ENCODE results near the gene SPATA16. TPM values are rescaled to one million over a fixed set of nuclear protein-coding genes. Genes with fewer than 3 reads are reported as not detected.
"Not testable (repeated sequence)": the region's sequence is repeated elsewhere in the genome, so short reads cannot be mapped to it uniquely, and the experiment has no call there.

SPATA16 gene
- total RNA-seq, 2 donors from 2014 or later: not detected

GRCh38 chr3:173044998-173045397, 96.0 kb downstream of the SPATA16 start:
- no peak for DNase-seq
- no peaks in the 10 kb centered on the region for H3K9me3 ChIP-seq (ENCODE audit: control insufficient read depth, low read length, poor library complexity, severe bottlenecking)
- Mint-ChIP-seq H3K4me1 (no peaks in the 10 kb centered on the region), H3K36me3 (ENCODE audit: low read depth) (no peaks in the 10 kb centered on the region), H3K27ac (no peak overlapping the region), H3K27me3 (peaks cover 6% of the 10 kb centered on the region), H3K4me3 (no peak overlapping the region)
- ATAC-seq: no peak

DNA sequence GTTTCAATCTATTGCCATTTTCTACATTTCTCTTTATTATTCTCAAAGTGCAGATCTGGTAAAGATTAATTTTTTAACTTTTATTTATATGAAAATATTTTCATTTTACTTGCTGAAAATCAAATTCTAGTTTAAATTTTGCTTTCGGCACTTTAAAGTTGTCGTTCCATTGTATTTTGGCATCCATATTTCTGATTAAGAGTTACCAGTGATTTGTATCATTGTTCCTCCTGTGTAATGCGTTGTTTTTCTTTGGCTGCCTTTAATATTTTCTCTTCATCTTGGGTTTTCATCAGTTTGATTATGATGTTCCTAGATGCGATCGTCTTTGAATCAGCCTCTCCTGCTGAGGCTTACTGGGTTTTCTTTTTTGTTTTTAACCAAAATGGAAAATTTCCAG, 97.3 kb downstream of the SPATA16 start:
- Mint-ChIP-seq H3K4me1 (no peaks in the 10 kb centered on the region), H3K36me3 (ENCODE audit: low read depth) (no peaks in the 10 kb centered on the region), H3K27me3 (peaks cover 6% of the 10 kb centered on the region), H3K4me3 (no peak overlapping the region), H3K27ac (no peak overlapping the region)
- no peaks in the 10 kb centered on the region for H3K9me3 ChIP-seq (ENCODE audit: control insufficient read depth, low read length, poor library complexity, severe bottlenecking)
- ATAC-seq: no peak
- no peak for DNase-seq

DNA sequence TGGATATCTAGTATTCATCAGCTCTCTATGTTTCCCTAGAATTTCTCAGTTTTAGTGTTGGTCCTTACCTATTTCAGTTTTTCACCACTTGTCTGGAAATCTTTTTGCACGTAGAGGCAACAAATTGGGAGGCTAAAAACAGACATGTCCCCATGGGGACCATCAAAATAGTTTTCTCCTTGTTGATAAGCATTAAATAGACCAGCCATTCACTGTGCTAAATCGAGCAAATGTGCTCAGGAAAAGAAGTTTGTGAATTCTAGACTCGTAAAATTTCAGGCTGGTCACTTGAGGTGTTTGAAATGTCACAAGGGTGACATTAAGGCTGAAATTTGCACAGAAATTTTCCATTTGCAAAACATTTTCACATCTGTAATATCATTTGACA, 102.6 kb downstream of the SPATA16 start:
- no peaks in the 10 kb centered on the region for H3K9me3 ChIP-seq (ENCODE audit: control insufficient read depth, low read length, poor library complexity, severe bottlenecking)
- no peak for DNase-seq
- Mint-ChIP-seq H3K36me3 (ENCODE audit: low read depth) (no peaks in the 10 kb centered on the region), H3K27ac (no peak overlapping the region), H3K4me1 (no peaks in the 10 kb centered on the region), H3K4me3 (no peak overlapping the region), H3K27me3 (no peaks in the 10 kb centered on the region)
- no peak for ATAC-seq

DNA sequence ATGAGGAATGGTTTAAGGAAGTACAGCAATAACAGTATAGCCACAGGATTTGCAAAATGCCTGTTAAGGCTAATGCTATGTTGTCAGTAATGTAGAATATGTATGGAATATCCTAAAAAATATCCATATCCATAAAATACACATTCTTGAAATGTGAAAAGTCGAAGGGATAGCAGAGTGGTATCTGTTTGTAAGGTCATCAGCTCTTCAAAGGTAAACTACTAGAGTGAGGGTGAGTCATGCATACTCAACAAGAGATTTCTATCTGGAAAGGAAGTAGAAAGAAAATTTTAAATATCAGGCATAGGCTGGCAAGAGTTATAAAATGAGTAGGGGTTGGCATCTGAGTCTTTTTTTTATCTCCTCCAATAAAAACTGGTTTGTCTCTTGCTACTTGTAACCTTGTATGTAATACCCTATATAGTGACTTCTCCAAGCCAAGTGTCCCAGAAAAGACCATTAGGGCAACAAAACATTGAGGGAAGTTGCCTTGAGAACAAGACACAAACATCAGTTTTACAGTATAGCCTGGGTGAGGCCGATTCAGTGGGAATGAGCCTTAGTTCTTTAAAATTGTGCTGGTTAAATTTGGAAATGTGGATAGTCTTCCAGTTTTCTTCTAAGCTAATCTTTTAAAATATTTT, 103.1 kb downstream of the SPATA16 start:
- no peaks in the 10 kb centered on the region for H3K36me3 Mint-ChIP-seq (ENCODE audit: low read depth)
- ATAC-seq (no peak), DNase-seq (no peak)
- H3K27ac Mint-ChIP-seq: no peak overlapping the region
- no peaks in the 10 kb centered on the region for H3K9me3 ChIP-seq (ENCODE audit: control insufficient read depth, low read length, poor library complexity, severe bottlenecking)
- no peaks in the 10 kb centered on the region for H3K27me3 Mint-ChIP-seq
- H3K4me3 Mint-ChIP-seq: no peak overlapping the region
- H3K4me1 Mint-ChIP-seq: no peaks in the 10 kb centered on the region

GRCh38 chr3:173030273-173030672, 110.8 kb downstream of the SPATA16 start:
- DNase-seq (no peak), ATAC-seq (no peak)
- Mint-ChIP-seq H3K4me1 (no peaks in the 10 kb centered on the region), H3K36me3 (ENCODE audit: low read depth) (no peaks in the 10 kb centered on the region), H3K4me3 (no peak overlapping the region), H3K27ac (no peak overlapping the region), H3K27me3 (no peaks in the 10 kb centered on the region)
- H3K9me3 ChIP-seq (ENCODE audit: control insufficient read depth, low read length, poor library complexity, severe bottlenecking): no peaks in the 10 kb centered on the region

DNA sequence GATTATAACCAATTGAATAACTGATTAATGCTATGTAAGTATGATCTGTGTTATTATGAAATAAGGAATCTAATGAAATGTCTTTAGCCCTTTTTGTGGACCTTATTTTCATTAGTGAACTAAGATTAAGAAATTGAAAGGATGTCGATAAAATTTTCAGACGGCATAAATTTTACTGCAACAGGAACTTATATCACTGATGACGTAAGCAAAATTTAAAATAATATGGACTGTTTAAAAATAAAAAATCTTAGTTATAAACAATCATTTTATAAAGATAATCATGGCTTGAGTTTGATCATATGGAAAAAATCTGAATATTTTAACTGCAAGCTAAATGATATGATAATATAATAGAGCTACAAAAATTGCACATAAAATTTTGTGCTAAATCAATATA, 112.7 kb downstream of the SPATA16 start:
- no peaks in the 10 kb centered on the region for H3K36me3 Mint-ChIP-seq (ENCODE audit: low read depth)
- H3K9me3 ChIP-seq (ENCODE audit: control insufficient read depth, low read length, poor library complexity, severe bottlenecking): no peaks in the 10 kb centered on the region
- H3K27me3 Mint-ChIP-seq: no peaks in the 10 kb centered on the region
- H3K27ac Mint-ChIP-seq: no peak overlapping the region
- ATAC-seq (no peak), DNase-seq (no peak)
- no peak overlapping the region for H3K4me3 Mint-ChIP-seq
- H3K4me1 Mint-ChIP-seq: no peaks in the 10 kb centered on the region

DNA sequence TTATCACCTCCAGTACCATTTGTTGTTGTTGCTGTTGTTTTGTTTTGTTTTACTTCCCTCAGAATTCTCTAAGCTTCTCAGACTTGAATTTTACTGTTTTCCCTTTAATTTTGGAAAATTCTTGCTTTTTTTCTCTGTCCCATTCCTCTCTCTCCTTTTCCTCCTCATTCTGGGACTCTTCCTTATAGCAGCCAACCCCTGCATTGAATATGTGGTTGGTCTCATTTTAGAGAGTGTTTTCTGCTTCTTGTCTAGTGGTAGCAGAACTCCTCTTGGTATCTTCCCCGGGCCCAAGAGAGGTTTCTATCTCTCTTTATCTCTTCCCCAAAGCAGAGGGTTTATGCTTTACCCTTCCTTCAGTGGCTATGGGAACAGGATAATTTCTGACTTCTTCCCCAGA, 113.6 kb downstream of the SPATA16 start:
- Mint-ChIP-seq H3K27me3 (no peaks in the 10 kb centered on the region), H3K4me3 (no peak overlapping the region), H3K4me1 (no peaks in the 10 kb centered on the region), H3K27ac (no peak overlapping the region), H3K36me3 (ENCODE audit: low read depth) (no peaks in the 10 kb centered on the region)
- ATAC-seq (no peak), DNase-seq (no peak)
- H3K9me3 ChIP-seq (ENCODE audit: control insufficient read depth, low read length, poor library complexity, severe bottlenecking): no peaks in the 10 kb centered on the region

DNA sequence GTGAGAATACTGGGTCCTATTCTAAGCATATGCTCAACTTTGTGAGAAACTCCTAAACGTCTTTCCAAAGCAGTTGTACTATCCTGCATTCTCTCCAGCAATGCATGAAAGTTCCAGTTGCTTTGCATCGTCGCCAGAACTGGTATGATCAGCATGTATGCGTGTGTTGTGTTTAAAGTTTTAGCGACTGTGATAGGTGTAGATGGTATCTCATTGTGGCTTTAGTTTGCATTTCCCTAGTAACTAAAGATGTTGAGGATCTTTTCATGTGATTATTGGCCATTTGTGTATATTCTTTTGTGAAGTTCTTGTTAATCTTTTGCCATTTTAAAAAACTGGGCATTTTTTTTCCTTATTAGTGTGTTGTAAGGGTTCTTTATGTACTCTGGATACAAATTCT, 115.1 kb downstream of the SPATA16 start:
- ATAC-seq (no peak), DNase-seq (no peak)
- H3K4me1 Mint-ChIP-seq: no peaks in the 10 kb centered on the region
- H3K27ac Mint-ChIP-seq: no peak overlapping the region
- H3K9me3 ChIP-seq (ENCODE audit: control insufficient read depth, low read length, poor library complexity, severe bottlenecking): no peaks in the 10 kb centered on the region
- no peak overlapping the region for H3K4me3 Mint-ChIP-seq
- H3K27me3 Mint-ChIP-seq: no peaks in the 10 kb centered on the region
- H3K36me3 Mint-ChIP-seq (ENCODE audit: low read depth): no peaks in the 10 kb centered on the region

DNA sequence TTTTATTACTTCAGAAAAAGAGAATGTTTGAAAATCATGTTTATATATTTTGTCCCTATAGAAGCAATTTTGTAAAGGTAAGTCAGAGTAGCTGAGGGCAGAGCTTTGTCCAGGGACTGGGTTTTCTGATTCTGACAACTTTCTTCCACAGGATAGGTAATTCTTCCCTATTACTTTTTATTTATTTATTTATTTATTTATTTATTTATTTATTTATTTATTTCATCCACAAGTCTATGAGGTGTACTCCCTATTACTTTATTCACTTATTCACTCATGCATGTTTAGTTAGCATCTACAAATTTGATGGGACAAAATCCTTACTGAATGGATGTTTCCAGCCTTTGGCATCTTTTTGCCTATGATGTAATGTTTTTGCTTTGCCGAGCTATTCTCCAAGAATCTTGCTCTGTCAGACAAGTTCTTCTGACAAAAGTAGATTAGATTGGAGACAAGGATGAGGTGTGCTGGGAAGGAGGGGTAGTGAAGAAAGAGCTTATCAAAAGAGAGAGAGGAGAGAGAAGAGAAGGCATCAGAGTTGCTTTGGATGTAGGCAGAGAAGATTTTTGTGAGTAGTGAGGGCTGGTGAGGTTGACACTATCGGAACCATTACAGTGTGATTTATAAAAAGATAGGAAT, 119.4 kb downstream of the SPATA16 start:
- DNase-seq (no peak), ATAC-seq (no peak)
- Mint-ChIP-seq H3K4me3 (no peak overlapping the region), H3K27ac (no peak overlapping the region), H3K4me1 (no peaks in the 10 kb centered on the region), H3K27me3 (no peaks in the 10 kb centered on the region), H3K36me3 (ENCODE audit: low read depth) (no peaks in the 10 kb centered on the region)
- no peaks in the 10 kb centered on the region for H3K9me3 ChIP-seq (ENCODE audit: control insufficient read depth, low read length, poor library complexity, severe bottlenecking)

DNA sequence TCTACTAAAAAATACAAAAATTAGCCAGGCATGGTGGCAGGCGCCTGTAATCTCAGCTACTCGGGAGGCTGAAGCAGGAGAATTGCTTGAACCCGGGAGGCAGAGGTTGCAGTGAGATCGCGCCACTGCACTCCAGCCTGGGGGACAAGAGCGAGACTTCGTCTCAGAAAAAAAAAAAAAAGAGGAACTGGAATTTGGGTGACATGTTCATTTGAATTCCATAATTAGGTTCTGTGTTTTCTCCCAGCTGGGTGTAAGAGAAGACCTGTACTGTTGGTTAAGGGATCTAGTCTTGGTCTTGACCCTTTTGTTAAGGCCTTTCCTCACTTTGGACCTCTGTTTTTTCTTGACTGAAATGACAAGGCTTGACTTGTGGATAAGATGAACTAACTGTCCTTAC, 120.9 kb downstream of the SPATA16 start:
- H3K27me3 Mint-ChIP-seq; H3K4me3 Mint-ChIP-seq; DNase-seq; H3K36me3 Mint-ChIP-seq (ENCODE audit: low read depth); H3K4me1 Mint-ChIP-seq; ATAC-seq; H3K27ac Mint-ChIP-seq; H3K9me3 ChIP-seq (ENCODE audit: control insufficient read depth, low read length, poor library complexity, severe bottlenecking): not testable (repeated sequence)

DNA sequence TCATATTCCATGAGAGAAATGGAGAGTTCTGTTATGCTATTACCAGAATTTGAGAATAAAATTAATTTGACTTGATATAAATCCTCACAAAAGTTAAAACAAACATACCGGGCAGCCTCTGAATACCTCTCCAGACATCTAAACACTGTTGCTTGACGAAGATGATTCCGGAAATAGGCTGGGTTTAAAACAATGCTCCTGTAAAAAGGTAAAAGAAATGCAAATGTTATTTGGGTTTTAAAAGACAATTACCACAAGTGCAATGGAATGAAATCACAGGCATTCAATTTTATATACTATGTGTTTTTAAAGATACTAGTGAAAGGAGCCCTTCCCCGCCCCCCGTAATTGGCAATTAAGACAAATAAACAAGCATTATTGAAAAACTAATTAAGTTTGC, 121.7 kb downstream of the SPATA16 start:
- no peaks in the 10 kb centered on the region for H3K9me3 ChIP-seq (ENCODE audit: control insufficient read depth, low read length, poor library complexity, severe bottlenecking)
- no peak overlapping the region for H3K27ac Mint-ChIP-seq
- H3K4me1 Mint-ChIP-seq: no peaks in the 10 kb centered on the region
- DNase-seq (no peak), ATAC-seq (no peak)
- H3K36me3 Mint-ChIP-seq (ENCODE audit: low read depth): no peaks in the 10 kb centered on the region
- no peak overlapping the region for H3K4me3 Mint-ChIP-seq
- no peaks in the 10 kb centered on the region for H3K27me3 Mint-ChIP-seq

DNA sequence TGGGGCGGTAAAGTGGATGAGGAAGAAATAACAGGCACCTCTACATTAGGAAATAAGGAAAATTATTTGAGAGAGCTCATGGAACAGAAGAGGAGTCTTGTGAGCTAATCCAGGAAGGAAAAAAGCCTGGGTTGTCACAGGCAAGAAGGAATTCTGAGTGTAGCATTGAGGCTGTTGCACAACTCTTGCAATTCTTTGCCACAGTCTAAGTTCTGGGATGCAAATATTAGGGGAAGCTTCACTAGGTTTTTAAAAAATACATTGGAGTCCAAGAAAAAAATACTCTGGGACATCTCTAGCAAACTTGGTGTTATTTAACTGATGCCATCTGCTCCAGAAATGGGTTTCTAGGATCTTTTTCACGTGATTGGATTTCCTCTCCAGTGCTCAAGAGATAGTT, 122.3 kb downstream of the SPATA16 start:
- no peak for DNase-seq
- H3K9me3 ChIP-seq (ENCODE audit: control insufficient read depth, low read length, poor library complexity, severe bottlenecking): no peaks in the 10 kb centered on the region
- ATAC-seq: no peak
- no peak overlapping the region for H3K27ac Mint-ChIP-seq
- H3K36me3 Mint-ChIP-seq (ENCODE audit: low read depth): no peaks in the 10 kb centered on the region
- no peaks in the 10 kb centered on the region for H3K4me1 Mint-ChIP-seq
- no peak overlapping the region for H3K4me3 Mint-ChIP-seq
- H3K27me3 Mint-ChIP-seq: no peaks in the 10 kb centered on the region

DNA sequence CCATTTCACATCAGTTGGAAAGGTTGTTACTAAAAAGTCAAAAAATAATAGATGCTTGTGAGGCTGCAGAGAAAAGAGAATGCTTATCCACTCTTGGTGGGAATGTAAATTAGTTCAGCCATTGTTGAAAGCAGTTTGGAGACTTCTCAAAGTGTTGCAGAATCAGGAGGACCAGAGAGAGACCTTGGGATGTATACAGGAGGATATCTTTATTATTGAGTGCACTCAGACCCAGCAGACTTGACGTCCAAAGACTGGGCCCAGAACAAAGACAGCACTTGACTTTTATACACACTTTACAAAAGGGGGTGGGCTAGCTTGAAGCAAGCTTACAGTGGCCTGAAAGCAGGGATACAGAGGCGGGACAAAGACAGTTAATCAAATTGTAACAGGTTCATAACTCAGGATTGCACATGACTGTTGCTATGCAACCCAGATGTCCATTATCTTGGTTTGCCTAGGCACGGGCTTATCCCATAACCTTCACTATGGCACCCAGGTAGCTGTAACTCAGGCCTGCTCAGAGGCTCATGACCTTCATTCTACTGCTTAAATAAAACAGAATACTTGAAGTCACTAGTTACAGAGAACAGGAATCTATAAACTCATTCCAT, 127.7 kb downstream of the SPATA16 start:
- Mint-ChIP-seq H3K27ac (no peak overlapping the region), H3K4me3 (no peak overlapping the region), H3K27me3 (no peaks in the 10 kb centered on the region), H3K36me3 (ENCODE audit: low read depth) (no peaks in the 10 kb centered on the region), H3K4me1 (no peaks in the 10 kb centered on the region)
- no peaks in the 10 kb centered on the region for H3K9me3 ChIP-seq (ENCODE audit: control insufficient read depth, low read length, poor library complexity, severe bottlenecking)
- ATAC-seq (no peak), DNase-seq (no peak)

GRCh38 chr3:173009410-173009809, 131.6 kb downstream of the SPATA16 start:
- Mint-ChIP-seq H3K27me3 (no peaks in the 10 kb centered on the region), H3K4me3 (no peak overlapping the region), H3K27ac (no peak overlapping the region), H3K4me1 (no peaks in the 10 kb centered on the region), H3K36me3 (ENCODE audit: low read depth) (no peaks in the 10 kb centered on the region)
- ATAC-seq (no peak), DNase-seq (no peak)
- no peaks in the 10 kb centered on the region for H3K9me3 ChIP-seq (ENCODE audit: control insufficient read depth, low read length, poor library complexity, severe bottlenecking)
